LNCaP clone FGC (cell line): ENCODE measurements around the gene ZNF133.

Source experiments
- DNase-seq: peaks from one replicate; pipeline ENCODE4 v3.0.0-alpha.2; 2011; ENCODE audit warnings: low read depth
- H3K4me3 ChIP-seq: 2 replicates; pipeline ENCODE4 v1.5.1; 2011; ENCODE audit warnings: mild to moderate bottlenecking, low read depth, low read length, control low read depth
- CTCF ChIP-seq: IDR thresholded peaks from 2 replicates; pipeline ENCODE4 v1.5.1; 2012; ENCODE audit warnings: mild to moderate bottlenecking; ENCODE audit not compliant: control insufficient read depth, insufficient read depth; ENCODE audit errors: extremely low read depth

Gene ZNF133

GRCh38 chr20:18284805-18285533 is 3.4 kb upstream of the ZNF133 start:
- no peak for DNase-seq
- H3K4me3 ChIP-seq, result no peak overlapping the region
- TF ChIP-seq CTCF, result no peak

GRCh38 chr20:18287546-18287914 is 797 bp upstream of the ZNF133 start:
- peak overlapping the region; percentile 84 for H3K4me3 ChIP-seq
- no peak for DNase-seq
- TF ChIP-seq CTCF, result no peak

- no peak for DNase-seq
- no peak for TF ChIP-seq CTCF
- H3K4me3 ChIP-seq, result peak overlapping the region; percentile 84
These were observed 481 bp downstream of the ZNF133 start for GRCh38 chr20:18288749-18289267.

GRCh38 chr20:18289306-18289705 is 979 bp downstream of the ZNF133 start:
- DNase-seq, result no peak
- TF ChIP-seq CTCF, result no peak
- H3K4me3 ChIP-seq, result peak overlapping the region; percentile 84

- no peak for TF ChIP-seq CTCF
- no peak for DNase-seq
- no peak overlapping the region for H3K4me3 ChIP-seq
These were observed 11.0 kb downstream of the ZNF133 start for GRCh38 chr20:18299364-18299763.

- no peak overlapping the region for H3K4me3 ChIP-seq
- no peak for DNase-seq
- no peak; the same call in 1 of the 2 replicates for TF ChIP-seq CTCF
These were observed 16.3 kb downstream of the ZNF133 start for GRCh38 chr20:18304618-18305017.

- no peak overlapping the region for H3K4me3 ChIP-seq
- TF ChIP-seq CTCF, result no peak
- no peak for DNase-seq
These were observed 19.0 kb downstream of the ZNF133 start for GRCh38 chr20:18307301-18307700.
